ENCODE results near the gene MUS81.

The MUS81 gene

GRCh38 chr11:65862191-65862735 is 2.0 kb downstream of the MUS81 start:
- peak overlapping the region; percentile 98 for H3K27ac ChIP-seq
- no peak for TF ChIP-seq CTCF (conservative IDR thresholded peaks at IDR 0.05)
- TF ChIP-seq ZFX (IDR thresholded peaks at IDR 0.05), result no peak

- no peak overlapping the region for H3K27ac ChIP-seq
- TF ChIP-seq ZFX (IDR thresholded peaks at IDR 0.05) (no peak), CTCF (conservative IDR thresholded peaks at IDR 0.05) (no peak)
Observed at GRCh38 chr11:65862941-65863888, 3.0 kb downstream of the MUS81 start.

- no peak overlapping the region for H3K27ac ChIP-seq
Observed at GRCh38 chr11:65863889-65864705, 3.9 kb downstream of the MUS81 start.

GRCh38 chr11:65864706-65865471 is 4.7 kb downstream of the MUS81 start:
- H3K27ac ChIP-seq, result no peak overlapping the region
- TF ChIP-seq CTCF (conservative IDR thresholded peaks at IDR 0.05) (no peak), ZFX (IDR thresholded peaks at IDR 0.05) (no peak)

More at GRCh38 chr11:65863889-65864705, 3.9 kb downstream of the MUS81 start:
- TF ChIP-seq CTCF (conservative IDR thresholded peaks at IDR 0.05) (no peak), ZFX (IDR thresholded peaks at IDR 0.05) (no peak)

- no peak overlapping the region for H3K27ac ChIP-seq
- TF ChIP-seq CTCF (conservative IDR thresholded peaks at IDR 0.05) (no peak), ZFX (IDR thresholded peaks at IDR 0.05) (no peak)
Observed at GRCh38 chr11:65865550-65866172, 5.4 kb downstream of the MUS81 start.

GRCh38 chr11:65866509-65867283 is 6.5 kb downstream of the MUS81 start:
- H3K27ac ChIP-seq, result no peak overlapping the region
- no peak for TF ChIP-seq ZFX (IDR thresholded peaks at IDR 0.05)
- TF ChIP-seq CTCF (conservative IDR thresholded peaks at IDR 0.05), result no peak
